HCT116 (cell line): ENCODE results near the gene GPATCH11.

Experiments
- ZNF274 ChIP-seq: fragments of 200-500 bp; sonication (Bioruptor generic); IDR thresholded peaks from 2 replicates; pipeline ENCODE4 v1.6.1; 2014; ENCODE audit warnings: mild to moderate bottlenecking, low read depth, low read length, inconsistent platforms
- TF ChIP-seq, protein P1 (sequence below), 3 experiments: fragments of 200-600 bp in 1 of 3; sonication (generic) in 1 of 3; IDR thresholded peaks in 2 of 3; conservative IDR thresholded peaks in 1 of 3; 2 replicates each; pipeline ENCODE4 v1.5.1; 2012 to 2017; ENCODE audit warnings: low read depth in 2 of 3, low read length in 2 of 3, antibody characterized with exemption in 1 of 3, borderline replicate concordance in 1 of 3, control low read depth in 1 of 3, mild to moderate bottlenecking in 1 of 3, mixed read lengths in 1 of 3, mixed run types in 1 of 3, moderate library complexity in 1 of 3; ENCODE audit not compliant: insufficient read depth in 1 of 3
- TF ChIP-seq, protein P2 (sequence below): IDR thresholded peaks from 2 replicates; pipeline ENCODE4 v1.6.1; 2012

DNA sequence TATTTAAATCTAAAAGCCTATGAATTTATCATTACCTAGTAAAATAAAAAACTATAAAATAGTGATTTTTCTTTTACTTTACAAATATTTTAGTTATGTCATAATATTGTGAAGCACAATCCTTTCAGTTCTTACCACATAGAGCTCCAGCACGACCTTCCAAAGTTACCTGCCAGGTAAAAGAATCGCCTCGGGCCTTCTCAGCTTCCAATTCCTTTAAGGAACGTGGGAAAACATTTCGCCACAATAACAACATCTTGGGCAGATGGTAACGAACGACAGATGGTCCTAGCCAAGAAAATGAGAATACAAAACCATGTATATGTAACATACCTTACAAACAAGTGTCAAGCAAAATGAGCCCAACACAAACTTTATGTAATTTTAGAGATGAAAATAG lies 23.9 kb upstream of the GPATCH11 start:
- TF ChIP-seq, protein P1, sequence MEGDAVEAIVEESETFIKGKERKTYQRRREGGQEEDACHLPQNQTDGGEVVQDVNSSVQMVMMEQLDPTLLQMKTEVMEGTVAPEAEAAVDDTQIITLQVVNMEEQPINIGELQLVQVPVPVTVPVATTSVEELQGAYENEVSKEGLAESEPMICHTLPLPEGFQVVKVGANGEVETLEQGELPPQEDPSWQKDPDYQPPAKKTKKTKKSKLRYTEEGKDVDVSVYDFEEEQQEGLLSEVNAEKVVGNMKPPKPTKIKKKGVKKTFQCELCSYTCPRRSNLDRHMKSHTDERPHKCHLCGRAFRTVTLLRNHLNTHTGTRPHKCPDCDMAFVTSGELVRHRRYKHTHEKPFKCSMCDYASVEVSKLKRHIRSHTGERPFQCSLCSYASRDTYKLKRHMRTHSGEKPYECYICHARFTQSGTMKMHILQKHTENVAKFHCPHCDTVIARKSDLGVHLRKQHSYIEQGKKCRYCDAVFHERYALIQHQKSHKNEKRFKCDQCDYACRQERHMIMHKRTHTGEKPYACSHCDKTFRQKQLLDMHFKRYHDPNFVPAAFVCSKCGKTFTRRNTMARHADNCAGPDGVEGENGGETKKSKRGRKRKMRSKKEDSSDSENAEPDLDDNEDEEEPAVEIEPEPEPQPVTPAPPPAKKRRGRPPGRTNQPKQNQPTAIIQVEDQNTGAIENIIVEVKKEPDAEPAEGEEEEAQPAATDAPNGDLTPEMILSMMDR (IDR thresholded peaks at IDR 0.05 in 2 of 3, conservative IDR thresholded peaks at IDR 0.05 in 1 of 3; ENCODE audit: borderline replicate concordance in 1 of 3, insufficient read depth in 1 of 3, low read depth in 2 of 3, low read length in 2 of 3) = no peak
- no peak for TF ChIP-seq ZNF274
- TF ChIP-seq, protein P2, sequence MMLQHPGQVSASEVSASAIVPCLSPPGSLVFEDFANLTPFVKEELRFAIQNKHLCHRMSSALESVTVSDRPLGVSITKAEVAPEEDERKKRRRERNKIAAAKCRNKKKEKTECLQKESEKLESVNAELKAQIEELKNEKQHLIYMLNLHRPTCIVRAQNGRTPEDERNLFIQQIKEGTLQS = no peak
